GM18511 (cell line): Measurements from ENCODE around the gene HES4.
A peak's percentile ranks its signal among the peaks of the same experiment; 100 is the strongest.

ENCODE experiments used
- ATAC-seq: cut with Tn5 transposase; IDR thresholded peaks from one replicate; pipeline ENCODE4 v1.9.1; 2021; ENCODE audit warnings: mild to moderate bottlenecking, moderate library complexity; ENCODE audit not compliant: unreplicated experiment

Gene HES4, protein sequence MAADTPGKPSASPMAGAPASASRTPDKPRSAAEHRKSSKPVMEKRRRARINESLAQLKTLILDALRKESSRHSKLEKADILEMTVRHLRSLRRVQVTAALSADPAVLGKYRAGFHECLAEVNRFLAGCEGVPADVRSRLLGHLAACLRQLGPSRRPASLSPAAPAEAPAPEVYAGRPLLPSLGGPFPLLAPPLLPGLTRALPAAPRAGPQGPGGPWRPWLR

DNA sequence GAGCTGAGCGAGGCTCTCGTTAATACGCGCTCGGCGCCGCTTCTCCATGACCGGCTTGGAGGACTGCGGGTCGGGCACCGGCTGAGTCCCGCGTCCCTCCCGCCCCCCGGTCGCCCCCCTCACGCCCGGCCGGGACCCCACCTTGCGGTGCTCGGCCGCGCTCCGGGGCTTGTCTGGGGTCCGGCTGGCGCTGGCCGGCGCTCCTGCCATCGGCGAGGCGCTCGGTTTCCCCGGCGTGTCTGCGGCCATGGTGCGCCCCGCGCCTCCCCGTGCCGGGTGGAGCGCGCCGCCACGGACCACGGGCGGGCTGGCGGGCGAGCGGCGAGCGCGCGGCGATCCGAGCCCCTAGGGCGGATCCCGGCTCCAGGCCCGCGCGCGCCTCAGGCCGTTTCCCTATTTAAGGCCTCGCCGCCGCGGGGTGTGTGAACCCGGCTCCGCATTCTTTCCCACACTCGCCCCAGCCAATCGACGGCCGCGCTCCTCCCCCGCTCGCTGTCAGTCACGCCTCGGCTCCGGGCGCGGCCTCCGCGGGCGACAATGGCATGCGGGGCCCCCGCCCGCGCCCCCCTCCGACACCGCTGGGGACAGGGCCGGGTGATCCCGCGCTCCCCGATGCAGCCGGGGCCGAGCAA, at the start of gene HES4:
HES4 (minus strand) TSS at position 373 of the 632 bp plus-strand sequence; CDS start at position 249, 124 bp downstream.
- ATAC-seq, result peak; percentile 42

DNA sequence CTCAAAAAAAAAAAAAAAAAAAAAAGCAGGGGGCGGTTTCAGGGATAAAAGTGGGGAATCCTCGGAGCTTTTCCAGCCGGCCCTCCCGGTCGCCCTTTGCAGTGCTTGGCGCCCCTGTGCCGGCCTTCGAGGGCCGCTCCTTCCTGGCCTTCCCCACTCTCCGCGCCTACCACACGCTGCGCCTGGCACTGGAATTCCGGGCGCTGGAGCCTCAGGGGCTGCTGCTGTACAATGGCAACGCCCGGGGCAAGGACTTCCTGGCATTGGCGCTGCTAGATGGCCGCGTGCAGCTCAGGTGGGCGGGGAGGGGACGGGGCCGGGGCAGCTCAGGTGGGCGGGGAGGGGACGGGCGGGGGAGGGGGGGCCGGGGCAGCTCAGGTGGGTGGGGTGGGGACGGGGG, 48.9 kb upstream of the HES4 start:
- no peak for ATAC-seq

DNA sequence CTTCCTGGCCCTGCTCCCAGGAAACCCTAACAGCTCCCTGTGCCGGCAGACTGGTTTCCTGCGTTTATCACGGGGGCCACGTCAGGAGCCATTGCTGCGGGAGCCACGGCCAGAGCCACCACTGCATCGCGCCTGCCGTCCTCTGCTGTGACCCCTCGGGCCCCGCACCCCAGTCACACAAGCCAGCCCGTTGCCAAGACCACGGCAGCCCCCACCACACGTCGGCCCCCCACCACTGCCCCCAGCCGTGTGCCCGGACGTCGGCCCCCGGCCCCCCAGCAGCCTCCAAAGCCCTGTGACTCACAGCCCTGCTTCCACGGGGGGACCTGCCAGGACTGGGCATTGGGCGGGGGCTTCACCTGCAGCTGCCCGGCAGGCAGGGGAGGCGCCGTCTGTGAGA, 48.1 kb upstream of the HES4 start:
- no peak for ATAC-seq

DNA sequence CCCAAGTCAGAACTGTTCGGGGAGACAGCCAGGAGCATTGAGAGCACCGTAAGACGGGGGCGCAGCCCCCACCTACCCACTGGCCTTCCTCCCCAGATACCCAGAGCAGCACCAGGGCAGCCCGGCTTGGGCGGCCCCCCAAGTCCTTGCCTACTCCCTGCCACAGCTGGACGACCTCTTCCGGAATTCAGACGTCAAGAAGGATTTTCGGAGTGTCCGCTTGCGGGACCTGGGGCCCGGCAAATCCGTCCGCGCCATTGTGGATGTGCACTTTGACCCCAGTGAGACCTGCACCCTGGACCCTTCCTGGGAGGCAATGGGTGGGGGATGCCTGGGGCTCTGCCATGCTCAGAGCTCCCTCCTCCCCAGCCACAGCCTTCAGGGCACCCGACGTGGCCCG, 47.5 kb upstream of the HES4 start:
- no peak for ATAC-seq

DNA sequence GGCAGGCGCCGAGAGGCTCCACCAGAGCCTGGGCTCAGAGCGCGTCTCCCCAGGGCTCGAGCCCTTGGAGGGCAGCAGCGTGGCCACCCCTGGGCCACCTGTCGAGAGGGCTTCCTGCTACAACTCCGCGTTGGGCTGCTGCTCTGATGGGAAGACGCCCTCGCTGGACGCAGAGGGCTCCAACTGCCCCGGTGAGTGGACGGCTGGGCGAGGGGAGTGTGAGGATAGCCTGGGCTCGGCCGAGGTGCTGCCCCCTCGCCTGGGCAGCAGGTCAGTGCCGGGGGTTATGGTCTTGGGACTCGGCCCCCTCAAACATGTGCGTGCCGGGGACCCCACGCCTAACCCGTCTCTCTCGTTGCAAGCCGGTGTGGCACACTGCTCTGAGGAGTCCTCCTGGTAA, 46.9 kb upstream of the HES4 start:
- no peak for ATAC-seq

DNA sequence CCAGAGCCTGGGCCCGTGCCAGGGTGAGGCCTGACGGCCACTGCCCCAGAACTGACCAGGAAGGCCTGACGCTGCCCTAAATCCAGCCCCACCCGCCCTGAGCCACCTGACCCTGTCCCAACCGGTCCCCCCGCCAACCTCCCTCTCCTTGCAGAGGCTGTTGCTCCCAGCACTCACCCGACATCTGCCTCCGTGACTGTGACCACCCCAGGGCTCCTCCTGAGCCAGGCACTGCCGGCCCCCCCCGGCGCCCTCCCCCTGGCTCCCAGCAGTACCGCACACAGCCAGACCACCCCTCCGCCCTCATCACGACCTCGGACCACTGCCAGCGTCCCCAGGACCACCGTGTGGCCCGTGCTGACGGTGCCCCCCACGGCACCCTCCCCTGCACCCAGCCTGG, 46.3 kb upstream of the HES4 start:
- no peak for ATAC-seq

DNA sequence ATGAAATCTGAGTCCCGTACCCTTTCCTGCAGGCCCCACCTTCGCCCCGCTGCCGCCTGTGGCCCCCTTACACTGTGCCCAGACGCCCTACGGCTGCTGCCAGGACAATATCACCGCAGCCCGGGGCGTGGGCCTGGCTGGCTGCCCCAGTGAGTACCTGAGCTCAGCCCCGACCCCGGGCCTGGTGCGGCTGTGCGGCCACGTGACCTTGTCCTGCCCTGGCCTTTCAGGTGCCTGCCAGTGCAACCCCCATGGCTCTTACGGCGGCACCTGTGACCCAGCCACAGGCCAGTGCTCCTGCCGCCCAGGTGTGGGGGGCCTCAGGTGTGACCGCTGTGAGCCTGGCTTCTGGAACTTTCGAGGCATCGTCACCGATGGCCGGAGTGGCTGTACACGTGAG, 45.2 kb upstream of the HES4 start:
- no peak for ATAC-seq

DNA sequence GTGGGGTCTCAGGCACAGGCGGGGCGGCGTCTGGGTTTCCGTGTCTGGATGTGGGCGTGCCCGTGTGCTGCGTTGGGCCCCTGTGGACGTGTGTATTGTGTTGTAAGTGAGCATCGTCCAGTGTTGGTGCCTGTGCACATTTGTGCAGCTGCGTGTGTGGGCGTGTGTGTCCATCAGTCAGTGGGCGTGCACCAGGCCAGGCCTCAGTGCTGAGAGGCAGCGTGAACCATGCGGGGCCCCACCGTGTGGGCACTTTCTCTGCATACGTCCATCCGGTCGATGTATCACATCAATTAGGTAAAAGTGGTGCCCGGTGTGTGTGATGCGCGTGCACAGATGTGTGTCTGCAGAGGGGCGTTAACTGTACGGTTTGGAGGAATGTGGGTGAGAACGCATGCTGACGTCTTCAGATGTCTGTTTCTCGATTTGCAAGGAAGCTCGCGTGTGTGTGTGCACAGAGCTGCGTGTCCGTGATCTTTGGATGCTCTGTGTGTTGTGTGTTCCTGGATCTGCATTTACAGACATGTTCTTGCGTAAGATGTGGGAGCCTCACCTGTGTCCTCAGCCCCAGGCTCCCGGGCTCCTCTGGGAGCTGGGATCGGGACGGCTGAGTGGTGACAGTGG, 44.7 kb upstream of the HES4 start:
- no peak for ATAC-seq

DNA sequence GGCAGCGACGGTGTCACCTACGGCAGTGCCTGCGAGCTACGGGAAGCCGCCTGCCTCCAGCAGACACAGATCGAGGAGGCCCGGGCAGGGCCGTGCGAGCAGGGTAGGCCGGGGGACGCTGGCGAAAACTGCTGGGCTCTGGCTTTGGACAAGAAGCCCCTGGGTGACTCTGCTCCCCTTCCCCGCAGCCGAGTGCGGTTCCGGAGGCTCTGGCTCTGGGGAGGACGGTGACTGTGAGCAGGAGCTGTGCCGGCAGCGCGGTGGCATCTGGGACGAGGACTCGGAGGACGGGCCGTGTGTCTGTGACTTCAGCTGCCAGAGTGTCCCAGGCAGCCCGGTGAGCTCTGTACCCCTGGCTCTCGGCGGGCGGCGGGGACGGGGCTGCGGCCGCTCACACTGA, 44.0 kb upstream of the HES4 start:
- ATAC-seq, result no peak

DNA sequence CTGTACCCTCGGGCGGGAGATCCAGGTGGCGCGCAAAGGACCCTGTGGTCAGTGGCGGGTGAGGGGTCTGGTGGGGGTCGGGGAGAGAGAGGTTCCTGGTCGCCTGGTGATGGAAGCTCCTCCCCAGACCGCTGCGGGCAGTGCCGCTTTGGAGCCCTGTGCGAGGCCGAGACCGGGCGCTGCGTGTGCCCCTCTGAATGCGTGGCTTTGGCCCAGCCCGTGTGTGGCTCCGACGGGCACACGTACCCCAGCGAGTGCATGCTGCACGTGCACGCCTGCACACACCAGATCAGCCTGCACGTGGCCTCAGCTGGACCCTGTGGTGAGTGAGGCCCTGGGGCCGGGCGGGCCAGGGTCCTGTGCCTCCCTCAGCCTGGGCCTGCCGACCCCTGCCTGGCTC, 43.5 kb upstream of the HES4 start:
- ATAC-seq, result no peak

DNA sequence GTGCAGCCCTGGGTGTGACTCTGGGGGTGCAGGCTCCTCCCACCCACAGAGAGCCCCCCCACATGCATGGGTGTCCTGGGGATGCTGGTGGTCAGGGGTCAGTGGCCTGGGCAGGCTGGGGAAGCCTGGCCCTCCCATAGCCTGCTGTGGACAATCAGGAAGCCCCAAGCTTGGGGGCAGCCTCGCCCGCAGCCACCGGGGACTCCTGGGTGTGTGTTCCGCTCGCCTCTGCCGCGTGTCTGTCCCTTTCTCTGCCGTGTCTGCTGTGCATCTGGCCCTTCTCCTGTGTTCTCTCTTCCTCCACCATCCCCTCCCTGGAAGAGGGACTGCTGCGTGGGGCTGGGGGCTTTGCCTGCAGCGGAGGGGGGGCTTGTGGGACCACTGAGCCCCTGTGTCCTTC, 42.9 kb upstream of the HES4 start:
- no peak for ATAC-seq

DNA sequence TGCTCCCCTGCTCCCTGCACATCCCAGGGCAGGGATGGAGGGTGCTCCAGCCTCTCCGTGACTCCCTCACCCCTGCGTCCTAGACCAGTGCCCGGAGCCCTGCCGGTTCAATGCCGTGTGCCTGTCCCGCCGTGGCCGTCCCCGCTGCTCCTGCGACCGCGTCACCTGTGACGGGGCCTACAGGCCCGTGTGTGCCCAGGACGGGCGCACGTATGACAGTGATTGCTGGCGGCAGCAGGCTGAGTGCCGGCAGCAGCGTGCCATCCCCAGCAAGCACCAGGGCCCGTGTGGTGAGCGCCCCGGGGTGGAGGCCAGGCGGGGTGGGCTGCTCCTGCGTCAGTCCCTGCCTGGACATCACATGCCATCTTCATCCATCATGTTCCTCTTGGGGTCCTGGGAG, 42.0 kb upstream of the HES4 start:
- ATAC-seq, result no peak

DNA sequence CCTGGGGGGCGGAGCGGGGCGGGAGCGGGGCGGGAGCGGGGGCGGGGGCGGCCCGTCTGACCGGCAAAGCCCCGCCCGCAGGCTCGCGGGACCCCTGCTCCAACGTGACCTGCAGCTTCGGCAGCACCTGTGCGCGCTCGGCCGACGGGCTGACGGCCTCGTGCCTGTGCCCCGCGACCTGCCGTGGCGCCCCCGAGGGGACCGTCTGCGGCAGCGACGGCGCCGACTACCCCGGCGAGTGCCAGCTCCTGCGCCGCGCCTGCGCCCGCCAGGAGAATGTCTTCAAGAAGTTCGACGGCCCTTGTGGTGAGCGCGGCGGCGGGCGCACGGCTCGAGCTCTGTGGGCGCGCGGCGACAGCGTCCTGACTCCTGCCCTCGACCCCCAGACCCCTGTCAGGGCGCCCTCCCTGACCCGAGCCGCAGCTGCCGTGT, 41.2 kb upstream of the HES4 start:
- ATAC-seq, result no peak

DNA sequence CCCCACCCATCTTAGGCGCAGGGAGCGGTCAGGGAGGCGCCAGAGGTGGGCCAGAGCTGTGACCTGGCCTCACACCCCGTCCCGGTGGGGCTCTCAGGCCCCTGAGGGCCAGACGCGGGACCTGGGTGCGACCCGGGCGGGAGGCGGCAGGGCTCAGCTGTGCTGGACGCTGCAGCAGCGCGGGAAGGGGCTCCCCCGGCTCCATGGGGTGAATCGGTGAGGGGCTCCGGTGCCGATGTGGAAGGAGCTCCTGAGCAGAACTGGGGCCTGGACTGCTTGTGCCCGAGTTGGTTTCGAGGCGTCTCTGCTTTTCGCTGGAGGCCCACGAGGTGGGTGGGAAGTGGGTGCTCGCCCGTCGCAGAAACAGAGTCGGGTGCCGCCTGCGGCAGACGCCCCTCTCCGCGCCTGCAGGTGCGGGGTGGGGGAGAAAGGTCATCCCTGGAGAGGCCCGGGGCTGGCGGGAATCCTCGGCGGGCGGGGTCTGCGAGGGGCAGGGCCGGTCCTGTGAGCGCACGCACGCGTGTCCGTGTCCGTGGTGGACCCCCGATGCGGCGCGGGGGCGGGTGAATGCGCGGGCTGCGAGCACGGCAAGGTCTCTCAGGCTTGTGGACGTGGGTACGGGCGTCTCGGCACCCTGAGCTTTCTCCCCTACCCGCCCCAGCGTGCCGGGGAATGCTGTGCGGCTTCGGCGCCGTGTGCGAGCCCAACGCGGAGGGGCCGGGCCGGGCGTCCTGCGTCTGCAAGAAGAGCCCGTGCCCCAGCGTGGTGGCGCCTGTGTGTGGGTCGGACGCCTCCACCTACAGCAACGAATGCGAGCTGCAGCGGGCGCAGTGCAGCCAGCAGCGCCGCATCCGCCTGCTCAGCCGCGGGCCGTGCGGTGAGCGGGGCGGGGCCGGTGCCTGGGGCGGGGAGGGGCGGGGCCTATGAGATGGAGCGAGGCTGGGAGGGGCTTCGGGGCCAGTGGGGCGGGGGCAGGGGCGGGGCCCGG, 40.4 kb upstream of the HES4 start:
- no peak for ATAC-seq

DNA sequence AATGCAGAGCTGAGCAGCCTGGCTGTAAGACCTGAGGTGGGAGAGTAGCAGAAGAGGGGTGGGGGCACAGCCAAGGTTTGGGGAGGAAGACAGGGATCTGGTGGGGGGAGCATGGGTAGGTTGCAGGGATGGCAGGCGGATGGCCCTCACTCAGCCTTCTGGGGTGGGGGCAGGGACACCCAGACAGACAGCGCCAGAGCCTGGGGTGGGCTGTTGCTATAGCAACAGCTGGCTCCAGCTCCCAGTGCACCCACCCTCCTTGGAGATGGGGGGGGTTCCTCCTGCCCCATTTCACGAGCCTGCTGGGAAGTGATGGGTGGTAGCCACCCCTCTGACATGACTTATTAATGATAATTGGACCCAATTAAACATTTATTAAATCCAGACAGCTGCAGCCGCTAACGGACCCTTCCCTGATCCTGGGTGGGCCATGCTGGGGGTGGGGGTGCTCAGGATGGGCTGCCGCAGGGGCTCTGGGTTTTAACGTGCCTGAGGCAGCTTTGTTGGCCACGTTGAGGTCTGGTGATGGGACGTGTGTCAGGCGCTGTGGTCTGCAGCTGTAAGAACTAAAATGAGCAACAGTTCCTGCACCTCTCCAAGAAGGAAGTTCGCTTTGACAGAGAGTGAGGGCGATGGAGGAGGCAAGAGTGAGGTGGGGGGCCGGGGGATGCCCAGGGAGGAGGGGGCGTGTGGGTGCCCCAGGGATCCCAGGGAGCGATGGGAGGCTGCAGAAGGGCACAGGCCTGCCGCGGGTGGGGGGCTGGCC, 39.4 kb upstream of the HES4 start:
- no peak for ATAC-seq

DNA sequence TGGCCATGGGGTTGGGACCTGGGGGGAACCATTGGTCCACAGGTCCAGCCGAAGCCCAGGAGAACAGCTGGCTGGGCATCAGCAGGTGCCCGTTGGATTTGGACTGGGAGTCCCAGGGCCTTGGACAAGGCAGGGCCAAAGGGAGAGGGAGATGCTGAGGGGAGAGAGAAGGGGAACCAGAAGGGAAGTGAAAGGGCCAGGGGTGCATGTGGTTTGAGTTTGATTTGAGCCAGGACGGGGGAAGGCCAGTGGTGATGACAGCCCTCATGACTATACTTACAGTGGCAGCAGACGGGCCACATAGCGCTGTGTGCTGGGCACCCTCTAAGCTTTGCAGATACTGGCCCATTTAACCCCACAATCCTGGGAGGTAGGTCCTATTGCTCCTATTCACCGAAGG, 38.8 kb upstream of the HES4 start:
- ATAC-seq, result peak; percentile 77

DNA sequence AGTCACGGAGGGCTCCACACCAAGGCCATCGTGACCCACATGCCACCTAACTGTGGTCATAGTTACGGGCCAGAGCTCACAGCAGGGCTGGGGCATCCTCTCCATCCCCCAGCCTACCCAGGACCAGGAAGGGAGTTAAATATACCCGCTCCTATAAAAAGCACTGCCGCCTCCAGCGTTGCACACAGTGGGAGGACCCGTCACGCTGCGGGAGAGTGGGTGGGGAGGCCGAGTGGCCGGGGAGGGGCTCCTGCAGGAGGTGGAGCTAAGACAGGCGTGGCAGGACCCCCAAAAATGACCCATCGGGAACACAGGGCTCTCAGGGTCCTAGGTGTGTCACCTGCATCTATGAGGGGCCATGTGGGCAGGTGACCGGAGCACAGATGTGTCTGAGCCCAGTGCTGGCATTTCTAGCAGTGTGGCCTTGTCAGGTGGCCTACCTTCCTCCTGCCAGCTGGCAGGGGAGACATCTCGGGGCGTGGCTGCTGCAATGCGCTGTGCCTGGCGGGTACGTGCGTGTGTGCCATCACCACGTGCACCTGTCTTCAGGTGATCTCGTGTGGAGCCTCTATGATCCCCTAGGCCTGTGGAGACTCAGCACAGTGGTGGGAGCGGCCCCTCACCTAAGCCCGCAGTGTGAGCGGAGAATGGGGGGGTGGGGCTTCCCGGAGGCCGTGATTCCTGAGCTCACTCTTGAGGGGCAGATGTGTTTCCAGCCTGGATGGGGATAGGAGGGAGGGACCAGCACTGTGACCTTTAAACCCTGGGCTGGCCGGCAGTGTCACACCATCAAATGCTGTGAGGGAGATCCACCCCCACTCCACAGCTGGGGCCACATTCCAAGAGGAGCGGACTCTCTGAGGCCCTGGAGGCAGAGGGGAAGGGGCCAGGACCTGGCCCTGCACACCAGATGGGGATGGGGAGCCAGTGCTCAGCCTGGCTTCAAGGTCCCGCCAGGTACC, 37.8 kb upstream of the HES4 start:
- ATAC-seq, result no peak

DNA sequence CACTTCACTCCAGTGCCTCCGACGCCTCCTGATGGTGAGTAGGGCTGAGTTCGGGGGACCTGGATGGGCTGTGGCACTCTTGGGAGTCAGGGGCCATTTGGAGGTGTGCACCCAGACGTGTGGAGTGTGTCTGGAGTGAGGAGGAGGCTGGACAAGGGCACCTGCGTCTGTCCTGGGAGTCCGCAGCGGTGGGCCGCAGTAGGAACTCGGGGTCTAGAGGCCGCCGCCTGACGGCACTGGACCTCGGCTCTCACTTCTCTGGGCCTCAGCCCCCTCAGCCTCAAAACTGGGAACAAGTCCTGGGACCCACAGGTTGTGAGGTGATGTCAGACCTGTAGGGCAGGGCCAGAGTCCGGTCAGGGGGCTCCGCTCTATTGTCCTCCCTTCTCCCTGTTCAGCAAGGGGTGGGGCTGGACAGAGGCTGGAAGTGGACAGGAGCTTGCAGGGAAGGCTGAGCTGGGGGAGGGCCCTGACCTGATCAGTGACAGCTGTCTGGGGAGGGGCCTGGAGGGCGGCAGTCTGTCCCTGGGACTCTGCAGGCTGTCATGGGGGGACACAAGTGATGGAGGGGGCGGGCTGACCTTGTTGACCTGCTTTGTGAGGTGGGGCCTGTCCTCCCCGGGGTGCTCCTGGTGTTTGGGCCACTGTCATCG, 35.5 kb upstream of the HES4 start:
- ATAC-seq, result no peak

DNA sequence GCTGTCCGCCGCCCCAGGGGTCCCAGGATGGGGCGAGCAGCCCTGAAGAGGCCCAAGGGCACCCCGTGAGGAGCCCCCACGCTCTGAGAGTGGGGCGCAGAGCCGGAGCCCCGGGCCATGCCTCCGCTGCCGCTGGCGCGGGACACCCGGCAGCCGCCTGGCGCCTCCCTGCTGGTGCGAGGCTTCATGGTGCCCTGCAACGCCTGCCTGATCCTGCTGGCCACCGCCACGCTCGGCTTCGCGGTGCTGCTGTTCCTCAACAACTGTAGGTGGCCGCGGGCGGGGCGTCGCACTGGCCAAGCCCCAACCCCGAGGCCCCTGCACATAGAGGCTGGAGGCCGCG, 34.5 kb upstream of the HES4 start:
- ATAC-seq, result no peak
